ENCODE measurements around the gene CAPNS2.
"Not testable (repeated sequence)": the region's sequence is repeated elsewhere in the genome, so short reads cannot be mapped to it uniquely, and the experiment has no call there.

CAPNS2 gene

GRCh38 chr16:55588799-55589198 is 22.3 kb downstream of the CAPNS2 start:
- H3K9me3 Mint-ChIP-seq, result no peaks in the 10 kb centered on the region
- no peak for ATAC-seq
- no peak overlapping the region for H3K4me3 Mint-ChIP-seq
- no peak for DNase-seq
- no peak overlapping the region for H3K27ac Mint-ChIP-seq
- no peaks in the 10 kb centered on the region for H3K4me1 Mint-ChIP-seq
- peaks cover 8% of the 10 kb centered on the region for H3K27me3 Mint-ChIP-seq

- DNase-seq, result no peak
- Mint-ChIP-seq H3K27ac (no peak overlapping the region), H3K9me3 (no peaks in the 10 kb centered on the region), H3K4me1 (no peaks in the 10 kb centered on the region), H3K27me3 (peaks cover 24% of the 10 kb centered on the region), H3K4me3 (no peak overlapping the region)
- ATAC-seq, result no peak
These were observed 25.8 kb downstream of the CAPNS2 start for GRCh38 chr16:55592306-55592705.

- Mint-ChIP-seq H3K27ac (no peak overlapping the region), H3K27me3 (peaks cover 18% of the 10 kb centered on the region), H3K9me3 (peaks cover 5 to 7% of the 10 kb centered on the region in 2 donors), H3K4me1 (no peaks in the 10 kb centered on the region), H3K4me3 (no peak overlapping the region)
- no peak for DNase-seq
- ATAC-seq, result no peak
These were observed 31.4 kb downstream of the CAPNS2 start for GRCh38 chr16:55597928-55598327.

GRCh38 chr16:55605754-55606336 is 39.4 kb downstream of the CAPNS2 start:
- DNase-seq (no peak), ATAC-seq (no peak)
- Mint-ChIP-seq H3K4me1 (no peaks in the 10 kb centered on the region), H3K27me3 (peaks cover 3% of the 10 kb centered on the region), H3K27ac (no peak overlapping the region), H3K4me3 (no peak overlapping the region), H3K9me3 (peaks cover 7 to 9% of the 10 kb centered on the region in 2 donors)

GRCh38 chr16:55613613-55614335 is 47.3 kb downstream of the CAPNS2 start:
- Mint-ChIP-seq H3K27ac (no peak overlapping the region), H3K27me3 (peaks cover 21% of the 10 kb centered on the region), H3K9me3 (peaks cover 7% of the 10 kb centered on the region in 2 donors), H3K4me1 (no peaks in the 10 kb centered on the region), H3K4me3 (no peak overlapping the region)
- no peak for DNase-seq
- ATAC-seq, result no peak

- Mint-ChIP-seq H3K9me3 (peaks cover 5 to 7% of the 10 kb centered on the region in 2 donors), H3K27me3 (peaks cover 21% of the 10 kb centered on the region), H3K4me1 (no peaks in the 10 kb centered on the region), H3K4me3 (no peak overlapping the region), H3K27ac (peak overlapping the region in 1 of 2 donors; percentile 63)
- ATAC-seq, result no peak
- no peak for DNase-seq
These were observed 48.6 kb downstream of the CAPNS2 start for GRCh38 chr16:55615071-55615470.

- not testable (repeated sequence) for ATAC-seq, H3K9me3 Mint-ChIP-seq, H3K27ac Mint-ChIP-seq, H3K4me1 Mint-ChIP-seq, DNase-seq, H3K4me3 Mint-ChIP-seq
- peaks cover 20% of the 10 kb centered on the region for H3K27me3 Mint-ChIP-seq
These were observed 49.2 kb downstream of the CAPNS2 start for GRCh38 chr16:55615670-55616069.

All from stimulated activated naive CD8-positive, alpha-beta T cell treated with anti-CD3 and anti-CD28 coated beads, Interleukin-15, amount 100 ng/mL, for 72 hours (primary cell).